ENCODE results near the gene HTR3E. TPM values are rescaled to one million over a fixed set of nuclear protein-coding genes. Genes with fewer than 3 reads are reported as not detected.

Gene HTR3E
- total and polyA plus RNA-seq, 12 donors: not detected

- ATAC-seq (no peak), DNase-seq (no peak)
- Histone ChIP-seq H3K9me3 (no peaks in the 10 kb centered on the region), H3K36me3 (peaks cover 11 to 85% (median 65%) of the 10 kb centered on the region in 9 donors), H3K27ac (no peak overlapping the region), H3K4me3 (no peak overlapping the region), H3K4me1 (peaks cover 0 to 10% (median 0%) of the 10 kb centered on the region in 9 donors), H3K27me3 (no peaks in the 10 kb centered on the region)
- TF ChIP-seq CTCF (IDR thresholded peaks at IDR 0.05): no peak
- intact Hi-C loops (cut with DNase I): loop anchor here in 4 of 10 donors (10.0 kb wide), 2 partner anchors 101 to 239 kb away; partner anchors contain the start of genes ALG3 (in 3 of the 4) and EEF1AKMT4 (in 3 of the 4)
- WGBS, 2 donors: 86 to 93% methylated on average over 3 of the region's 3 CpGs
Observed at GRCh38 chr3:184143327-184143726, 46.5 kb downstream of the HTR3E start.

- TF ChIP-seq CTCF (IDR thresholded peaks at IDR 0.05): no peak
- 73 to 77% methylated on average over 5 of the region's 5 CpGs for WGBS, 2 donors
- H3K4me3 ChIP-seq: no peak overlapping the region
- no peaks in the 10 kb centered on the region for H3K27me3 ChIP-seq
- peaks cover 11 to 73% (median 65%) of the 10 kb centered on the region in 9 donors for H3K36me3 ChIP-seq
- no peaks in the 10 kb centered on the region for H3K9me3 ChIP-seq
- H3K4me1 ChIP-seq: peaks cover 0 to 10% (median 0%) of the 10 kb centered on the region in 9 donors
- no peak for DNase-seq
- H3K27ac ChIP-seq: no peak overlapping the region
- intact Hi-C loops (cut with DNase I): loop anchor here in 4 of 10 donors (10.0 kb wide), 2 partner anchors 100 to 240 kb away; partner anchors contain the start of genes ALG3 (in 3 of the 4) and EEF1AKMT4 (in 3 of the 4)
- no peak for ATAC-seq
Observed at GRCh38 chr3:184144505-184144904, 47.6 kb downstream of the HTR3E start.

- peak in 8 of 9 donors; percentile 18 to 56 (median 45) for TF ChIP-seq CTCF (IDR thresholded peaks at IDR 0.05)
- Histone ChIP-seq H3K4me1 (peaks cover 0 to 10% (median 0%) of the 10 kb centered on the region in 9 donors), H3K36me3 (peaks cover 11 to 67% (median 59%) of the 10 kb centered on the region in 9 donors), H3K27ac (peak overlapping the region in 1 of 10 donors; percentile 25), H3K4me3 (no peak overlapping the region), H3K9me3 (no peaks in the 10 kb centered on the region), H3K27me3 (no peaks in the 10 kb centered on the region)
- DNase-seq (peak; percentile 36 to 49), ATAC-seq (peak; percentile 45 to 78 (median 70))
- 19 to 26% methylated on average over 4 of the region's 4 CpGs for WGBS, 2 donors
- intact Hi-C loops (cut with DNase I): loop anchor here in 6 of 10 donors (5.0 to 10.0 kb wide), 4 partner anchors 42 to 240 kb away; partner anchors contain the start of genes ALG3 (in 5 of the 6), EEF1AKMT4 (in 5 of the 6) and ABCF3 (in 2 of the 6)
Observed at GRCh38 chr3:184145111-184145524, 48.3 kb downstream of the HTR3E start.

GRCh38 chr3:184145751-184146270 lies 48.9 kb downstream of the HTR3E start:
- H3K36me3 ChIP-seq: peaks cover 11 to 60% (median 52%) of the 10 kb centered on the region in 9 donors
- peaks cover 0 to 10% (median 0%) of the 10 kb centered on the region in 9 donors for H3K4me1 ChIP-seq
- H3K9me3 ChIP-seq: no peaks in the 10 kb centered on the region
- WGBS, 2 donors: 85 to 88% methylated on average over 8 of the region's 8 CpGs
- TF ChIP-seq CTCF (IDR thresholded peaks at IDR 0.05): no peak
- H3K27me3 ChIP-seq: no peaks in the 10 kb centered on the region
- ATAC-seq (no peak), DNase-seq (no peak)
- no peak overlapping the region for H3K4me3 ChIP-seq
- H3K27ac ChIP-seq: peak overlapping the region in 1 of 10 donors; percentile 25
- intact Hi-C loops (cut with DNase I): loop anchor here in 6 of 10 donors (5.0 to 10.0 kb wide), 4 partner anchors 41 to 241 kb away; partner anchors contain the start of genes ALG3 (in 5 of the 6), EEF1AKMT4 (in 5 of the 6) and ABCF3 (in 2 of the 6)
